OCI-LY1 (cell line): ENCODE measurements around the gene TM4SF5.

Source experiments
- CTCF ChIP-seq: fragments of 200-600 bp; sonication (generic), shearing (Covaris generic); IDR thresholded peaks from 2 replicates; pipeline ENCODE4 v1.5.1; 2017; ENCODE audit warnings: mild to moderate bottlenecking, antibody characterized with exemption, low read length, moderate library complexity, mixed read lengths
- EZH2 ChIP-seq: fragments of 200-600 bp; sonication (generic), shearing (Covaris generic); IDR thresholded peaks from 2 replicates; pipeline ENCODE4 v1.8.0; 2017; ENCODE audit warnings: borderline replicate concordance, mixed run types, mild to moderate bottlenecking, antibody characterized with exemption, low read length, moderate library complexity, mixed read lengths

- no peak for TF ChIP-seq CTCF
- TF ChIP-seq EZH2 = no peak
These were observed 19.0 kb downstream of the TM4SF5 start for GRCh38 chr17:4790705-4791088.
